ENCODE data around the gene C2CD2. TPM values are rescaled to one million over a fixed set of nuclear protein-coding genes. Genes with fewer than 3 reads are reported as not detected.

The C2CD2 gene
- total RNA-seq: 10 to 100 TPM; 10.4 to 25.4 TPM

- H3K27me3 ChIP-seq: no peaks in the 10 kb centered on the region
- no peaks in the 10 kb centered on the region for H3K36me3 ChIP-seq (replicated peaks in 1 of 2; ENCODE audit: insufficient read depth in 1 of 2, low read depth in 2 of 2)
- ATAC-seq: peak; percentile 84
- intact Hi-C loops (cut with DNase I): loop anchor here (10.0 kb wide), 2 partner anchors 51 to 59 kb away; no protein-coding TSS in a partner anchor
- peaks cover 33% of the 10 kb centered on the region for H3K4me1 ChIP-seq
- peak; percentile 65 to 74 (median 67) for DNase-seq
- H3K27ac ChIP-seq: peak within 1 kb of the TSS; percentile 25 to 72 (median 62)
- TF ChIP-seq, protein P1, sequence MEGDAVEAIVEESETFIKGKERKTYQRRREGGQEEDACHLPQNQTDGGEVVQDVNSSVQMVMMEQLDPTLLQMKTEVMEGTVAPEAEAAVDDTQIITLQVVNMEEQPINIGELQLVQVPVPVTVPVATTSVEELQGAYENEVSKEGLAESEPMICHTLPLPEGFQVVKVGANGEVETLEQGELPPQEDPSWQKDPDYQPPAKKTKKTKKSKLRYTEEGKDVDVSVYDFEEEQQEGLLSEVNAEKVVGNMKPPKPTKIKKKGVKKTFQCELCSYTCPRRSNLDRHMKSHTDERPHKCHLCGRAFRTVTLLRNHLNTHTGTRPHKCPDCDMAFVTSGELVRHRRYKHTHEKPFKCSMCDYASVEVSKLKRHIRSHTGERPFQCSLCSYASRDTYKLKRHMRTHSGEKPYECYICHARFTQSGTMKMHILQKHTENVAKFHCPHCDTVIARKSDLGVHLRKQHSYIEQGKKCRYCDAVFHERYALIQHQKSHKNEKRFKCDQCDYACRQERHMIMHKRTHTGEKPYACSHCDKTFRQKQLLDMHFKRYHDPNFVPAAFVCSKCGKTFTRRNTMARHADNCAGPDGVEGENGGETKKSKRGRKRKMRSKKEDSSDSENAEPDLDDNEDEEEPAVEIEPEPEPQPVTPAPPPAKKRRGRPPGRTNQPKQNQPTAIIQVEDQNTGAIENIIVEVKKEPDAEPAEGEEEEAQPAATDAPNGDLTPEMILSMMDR (IDR thresholded peaks at IDR 0.05): peak in 1 of 7 experiments; percentile 2
- TF ChIP-seq POLR2A (IDR thresholded peaks at IDR 0.05): peak in 1 of 3 donors; percentile 5
- 14 to 80% methylated on average over 4 to 29 of the region's 85 CpGs for WGBS, 2 donors
- peak within 1 kb of the TSS; percentile 65 to 88 for H3K4me3 ChIP-seq
- H3K9me3 ChIP-seq: no peaks in the 10 kb centered on the region
Measured at GRCh38 chr21:41953831-41954653, at the start of gene C2CD2. C2CD2 (minus strand) TSS chr21:41954018; CDS start chr21:41953648, 370 bp downstream.

DNA sequence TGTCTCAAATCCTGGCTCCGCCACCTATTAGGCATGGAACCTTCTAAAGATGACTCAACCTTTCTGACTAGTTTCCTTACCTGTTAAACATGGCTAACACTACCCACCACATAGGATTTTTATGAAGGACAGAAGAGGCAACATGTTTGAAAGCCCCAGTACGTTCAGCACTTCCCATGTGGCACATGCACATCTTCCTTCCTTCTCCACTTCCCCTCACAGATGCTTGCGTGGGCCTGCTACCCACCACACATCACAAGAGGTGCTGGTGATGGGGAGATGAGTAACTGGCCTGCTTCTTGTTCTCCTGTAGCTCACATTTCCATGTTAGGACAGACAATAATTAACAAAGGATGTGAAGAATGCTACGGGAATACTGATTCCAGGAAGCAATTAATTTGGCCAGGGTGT is 49.2 kb upstream of the C2CD2 start:
- WGBS, 2 donors: 75 to 84% methylated on average over 4 of the region's 4 CpGs
- intact Hi-C loops (cut with DNase I): loop anchor here (10.0 kb wide), 1 partner anchor 48 kb away; the partner anchor contains the start of gene C2CD2
- Histone ChIP-seq H3K9me3 (no peaks in the 10 kb centered on the region), H3K4me3 (no peak overlapping the region), H3K27ac (no peak overlapping the region), H3K36me3 (replicated peaks in 1 of 2; ENCODE audit: insufficient read depth in 1 of 2, low read depth in 2 of 2) (no peaks in the 10 kb centered on the region), H3K27me3 (no peaks in the 10 kb centered on the region), H3K4me1 (no peaks in the 10 kb centered on the region)
- ATAC-seq (no peak), DNase-seq (no peak)
- TF ChIP-seq, protein P1 (IDR thresholded peaks at IDR 0.05): no peak
- no peak for TF ChIP-seq POLR2A (IDR thresholded peaks at IDR 0.05)

GRCh38 chr21:42002421-42002958 is 48.7 kb upstream of the C2CD2 start:
- no peaks in the 10 kb centered on the region for H3K27me3 ChIP-seq
- H3K27ac ChIP-seq: no peak overlapping the region
- H3K9me3 ChIP-seq: no peaks in the 10 kb centered on the region
- TF ChIP-seq, protein P1 (IDR thresholded peaks at IDR 0.05): no peak
- no peak for TF ChIP-seq POLR2A (IDR thresholded peaks at IDR 0.05)
- 77% methylated on average over 14 of the region's 14 CpGs for WGBS, 2 donors
- intact Hi-C loops (cut with DNase I): loop anchor here (10.0 kb wide), 1 partner anchor 48 kb away; the partner anchor contains the start of gene C2CD2
- no peak overlapping the region for H3K4me3 ChIP-seq
- H3K4me1 ChIP-seq: no peaks in the 10 kb centered on the region
- DNase-seq (no peak), ATAC-seq (no peak)
- no peaks in the 10 kb centered on the region for H3K36me3 ChIP-seq (replicated peaks in 1 of 2; ENCODE audit: insufficient read depth in 1 of 2, low read depth in 2 of 2)

GRCh38 chr21:42001781-42002180 is 48.0 kb upstream of the C2CD2 start:
- no peaks in the 10 kb centered on the region for H3K4me1 ChIP-seq
- TF ChIP-seq POLR2A (IDR thresholded peaks at IDR 0.05): no peak
- TF ChIP-seq, protein P1 (IDR thresholded peaks at IDR 0.05): no peak
- intact Hi-C loops (cut with DNase I): loop anchor here (10.0 kb wide), 1 partner anchor 47 kb away; the partner anchor contains the start of gene C2CD2
- ATAC-seq: no peak
- H3K4me3 ChIP-seq: no peak overlapping the region
- DNase-seq: no peak
- H3K27me3 ChIP-seq: no peaks in the 10 kb centered on the region
- H3K27ac ChIP-seq: no peak overlapping the region
- no peaks in the 10 kb centered on the region for H3K9me3 ChIP-seq
- 82 to 86% methylated on average over 2 of the region's 2 CpGs for WGBS, 2 donors
- no peaks in the 10 kb centered on the region for H3K36me3 ChIP-seq (replicated peaks in 1 of 2; ENCODE audit: insufficient read depth in 1 of 2, low read depth in 2 of 2)

Data from body of pancreas (tissue), 4 donors.